GM23338 (cell line): ENCODE results near the gene FRAS1. TPM values are rescaled to one million over a fixed set of nuclear protein-coding genes. Genes with fewer than 3 reads are reported as not detected.
"Not testable (repeated sequence)": the region's sequence is repeated elsewhere in the genome, so short reads cannot be mapped to it uniquely, and the experiment has no call there.

Source experiments
- ATAC-seq: fragments of 200-7000 bp; cut with Tn5 transposase; 3 replicates; pipeline ENCODE4 v1.9.1; 2020
- DNase-seq: peaks from one replicate; pipeline ENCODE4 v3.0.0-alpha.2; 2015; ENCODE audit warnings: low spot score
- H2AFZ ChIP-seq: fragments of 200-600 bp; sonication (generic); 2 replicates; pipeline ENCODE4 v1.8.0; 2016; ENCODE audit warnings: antibody characterized with exemption, mild to moderate bottlenecking, moderate library complexity
- H3F3A ChIP-seq: fragments of 200-600 bp; sonication (generic); replicated peaks from 2 replicates; pipeline ENCODE4 v1.8.0; 2017; ENCODE audit warnings: antibody characterized with exemption, mixed run types, low read depth
- H3K27ac ChIP-seq: fragments of 200-600 bp; sonication (generic); 2 replicates; pipeline ENCODE4 v1.6.1; 2016; ENCODE audit warnings: low read depth
- H3K27me3 ChIP-seq: fragments of 200-600 bp; sonication (generic); 2 replicates; pipeline ENCODE4 v1.8.0; 2016; ENCODE audit warnings: mild to moderate bottlenecking, mixed run types, moderate library complexity; ENCODE audit not compliant: insufficient read depth
- H3K36me3 ChIP-seq: fragments of 200-600 bp; sonication (generic); 2 replicates; pipeline ENCODE4 v1.8.0; 2016; ENCODE audit warnings: mild to moderate bottlenecking; ENCODE audit not compliant: insufficient read depth
- H3K4me1 ChIP-seq: fragments of 200-600 bp; sonication (generic); 2 replicates; pipeline ENCODE4 v1.8.0; 2016; ENCODE audit warnings: mild to moderate bottlenecking, moderate library complexity; ENCODE audit not compliant: insufficient read depth
- H3K4me2 ChIP-seq: fragments of 200-600 bp; sonication (generic); 2 replicates; pipeline ENCODE4 v1.7.1; 2017; ENCODE audit warnings: mixed run types
- H3K4me3 ChIP-seq: fragments of 200-600 bp; sonication (generic); 2 replicates; pipeline ENCODE4 v1.6.1; 2016; ENCODE audit warnings: mixed run types
- H3K79me2 ChIP-seq: fragments of 200-600 bp; sonication (generic); replicated peaks from 2 replicates; pipeline ENCODE4 v1.8.0; 2017; ENCODE audit warnings: mild to moderate bottlenecking; ENCODE audit not compliant: insufficient read depth
- H3K9me2 ChIP-seq: fragments of 200-600 bp; sonication (generic); 2 replicates; pipeline ENCODE4 v1.8.0; 2017; ENCODE audit not compliant: insufficient read depth
- H4K20me1 ChIP-seq: fragments of 200-600 bp; sonication (generic); replicated peaks from 2 replicates; pipeline ENCODE4 v1.8.0; 2017; ENCODE audit warnings: mild to moderate bottlenecking; ENCODE audit not compliant: insufficient read depth
- H3K27ac Mint-ChIP-seq: 2 replicates; pipeline ENCODE4 v1.8.0; 2020; ENCODE audit warnings: inconsistent platforms, mild to moderate bottlenecking, moderate library complexity, mixed read lengths
- H3K27me3 Mint-ChIP-seq: 3 replicates; pipeline ENCODE4 v1.8.0; 2022; ENCODE audit warnings: low read depth, mild to moderate bottlenecking, moderate library complexity, mixed read lengths, inconsistent platforms; ENCODE audit not compliant: insufficient read depth, poor library complexity
- H3K36me3 Mint-ChIP-seq: 3 replicates; pipeline ENCODE4 v1.8.0; 2021; ENCODE audit warnings: low read depth, mild to moderate bottlenecking, inconsistent platforms, moderate library complexity, mixed read lengths
- H3K4me1 Mint-ChIP-seq: 3 replicates; pipeline ENCODE4 v1.8.0; 2020; ENCODE audit warnings: mild to moderate bottlenecking, inconsistent platforms, mixed read lengths
- H3K4me3 Mint-ChIP-seq: 3 replicates; pipeline ENCODE4 v1.8.0; 2021; ENCODE audit warnings: moderate library complexity, mild to moderate bottlenecking, inconsistent platforms, mixed read lengths
- H3K9me3 Mint-ChIP-seq: 3 replicates; pipeline ENCODE4 v1.8.0; 2020; ENCODE audit warnings: moderate library complexity, mild to moderate bottlenecking, inconsistent platforms, mixed read lengths
- CTCF ChIP-seq, 2 experiments: fragments of 200-600 bp in 1 of 2; sonication (generic) in 1 of 2; conservative IDR thresholded peaks; 2 replicates each; pipeline versions ENCODE4 v1.5.1 to v1.6.1; 2016 to 2017; ENCODE audit warnings: antibody characterized with exemption in 2 of 2, low read depth in 2 of 2, mild to moderate bottlenecking in 2 of 2, moderate library complexity in 1 of 2
- ETS1 ChIP-seq: IDR thresholded peaks from 2 replicates; pipeline ENCODE4 v1.6.1; 2016; ENCODE audit warnings: antibody characterized with exemption
- STAT1 ChIP-seq: IDR thresholded peaks from one replicate; pipeline ENCODE4 v1.6.1; 2016; ENCODE audit warnings: antibody characterized with exemption; ENCODE audit not compliant: unreplicated experiment
- ZNF331 ChIP-seq: fragments of 250-450 bp; sonication (Bioruptor Pico); IDR thresholded peaks from 2 replicates; pipeline ENCODE4 v1.5.0; 2020; ENCODE audit warnings: low read depth, mild to moderate bottlenecking, moderate library complexity
- ZNF462 ChIP-seq: fragments of 250-450 bp; sonication (Bioruptor Pico); IDR thresholded peaks from 2 replicates; pipeline ENCODE4 v1.5.0; 2020; ENCODE audit warnings: mild to moderate bottlenecking, moderate library complexity
- polyA plus RNA-seq: library from polyadenylated mRNA; unstranded; fragments of >200 nt; fragmentation: Nextera tagmentation; extraction: Ambion mirVana; gene quantifications from 2 replicates; pipeline ENCODE4 v1.2.1, GENCODE V29; 2016
- total RNA-seq: library from RNA; depleted of rRNA; stranded (reverse); fragments of >200 nt; shearing (Covaris generic); gene quantifications from 2 replicates; pipeline ENCODE4 v1.2.3, GENCODE V29; 2014

Gene FRAS1
- total and polyA plus RNA-seq, 2 experiments from 2014 or later = 12.4 to 108 TPM

- TF ChIP-seq ETS1 = no peak
- no peak for TF ChIP-seq ZNF462 (CRISPR knock-in tag)
- no peak for TF ChIP-seq STAT1
- no peak for TF ChIP-seq ZNF331 (CRISPR knock-in tag)
- TF ChIP-seq CTCF (conservative IDR thresholded peaks at IDR 0.05; ENCODE audit: low read depth in 2 of 2) = no peak
These were observed 150.8 kb downstream of the FRAS1 start (continued) for GRCh38 chr4:78207951-78208350.

GRCh38 chr4:78208896-78209295, 151.8 kb downstream of the FRAS1 start:
- not testable (repeated sequence) for H3K4me2 ChIP-seq, H3K9me3 Mint-ChIP-seq, H3K27ac ChIP-seq, H3F3A ChIP-seq, H3K9me2 ChIP-seq, DNase-seq, H4K20me1 ChIP-seq, H3K36me3 ChIP-seq, H2AFZ ChIP-seq, H3K4me3 Mint-ChIP-seq, H3K27ac Mint-ChIP-seq, H3K27me3 ChIP-seq, ATAC-seq, H3K27me3 Mint-ChIP-seq, H3K4me3 ChIP-seq
- Mint-ChIP-seq H3K4me1 (peaks cover 38% of the 10 kb centered on the region), H3K36me3 (peaks cover 12% of the 10 kb centered on the region; the same call in 2 of the 3 replicates)
- Histone ChIP-seq H3K79me2 (peaks cover 70% of the 10 kb centered on the region), H3K4me1 (peaks cover 23% of the 10 kb centered on the region)
